Measurements from ENCODE around the gene CAMK2N1. TPM values are rescaled to one million over a fixed set of nuclear protein-coding genes. Genes with fewer than 3 reads are reported as not detected.
A peak's percentile ranks its signal among the peaks of the same experiment; 100 is the strongest.

Gene CAMK2N1
- 10 to 100 TPM in 1 of 4 donors, 1 to 10 TPM in 3; 3.2 to 12.2 (median 8.1) TPM for total RNA-seq

DNA sequence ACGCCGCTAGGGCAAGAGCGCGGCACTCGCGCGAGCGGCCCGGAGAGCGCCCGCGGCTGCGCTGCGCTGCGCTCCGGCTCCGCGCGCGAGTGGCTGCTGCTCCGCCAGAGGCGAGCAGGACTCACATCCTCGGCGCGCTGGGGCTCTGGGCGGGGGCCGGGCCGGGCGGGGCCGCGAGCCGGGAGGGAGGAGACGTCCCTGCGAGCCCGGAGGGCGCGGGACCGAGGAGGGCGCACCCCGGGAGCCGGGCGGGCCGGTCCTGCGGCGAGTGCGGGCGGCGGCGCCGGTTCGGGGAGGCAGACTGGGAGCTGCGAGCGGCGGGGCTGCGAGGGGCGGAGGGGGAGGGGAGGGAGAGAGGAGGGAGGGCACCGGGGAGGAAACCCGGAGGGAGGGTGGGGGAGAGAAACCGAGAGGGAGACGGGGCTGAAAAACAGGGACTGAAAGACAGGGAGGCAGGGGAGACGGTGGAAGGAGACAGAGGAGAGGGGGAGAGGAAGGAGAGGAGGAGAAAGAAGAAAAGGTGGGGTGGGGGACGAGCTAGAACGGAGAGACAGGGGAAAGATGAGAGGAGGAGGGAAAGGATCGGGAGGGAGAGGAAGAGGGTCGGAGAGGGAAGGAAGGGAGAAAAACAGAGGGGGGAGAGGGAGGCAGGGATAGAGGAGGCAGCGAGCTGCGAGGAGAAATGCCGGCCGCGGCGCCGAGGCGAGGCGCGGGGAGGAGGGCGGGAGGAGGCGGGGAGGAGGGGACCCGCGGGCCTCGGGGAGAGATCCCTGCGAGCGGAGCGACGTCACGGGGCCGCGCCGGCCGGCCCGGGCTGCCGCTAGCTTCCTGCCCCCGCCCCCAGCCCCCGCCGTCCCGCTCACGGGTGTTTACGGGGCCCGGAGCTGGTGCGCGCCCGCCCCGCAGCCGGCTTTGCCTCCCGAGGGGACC lies at the start of gene CAMK2N1:
TSS of gene CAMK2N1 (minus strand) at position 684 of the 930 bp plus-strand sequence. CDS start 831 bp downstream, outside the sequence.
- Histone ChIP-seq H3K4me1 (peaks cover 14 to 25% of the 10 kb centered on the region in 2 donors), H3K27ac (peak within 1 kb of the TSS; percentile 18 to 50 (median 32)), H3K4me3 (replicated peaks in 1 of 3) (peak within 1 kb of the TSS; percentile 4 to 59 (median 23)), H3K36me3 (no peaks in the 10 kb centered on the region), H3K9me3 (no peaks in the 10 kb centered on the region), H3K27me3 (peaks cover 8% of the 10 kb centered on the region)
- DNase-seq = peak; percentile 53 to 72
- TF ChIP-seq CTCF (IDR thresholded peaks at IDR 0.05) (no peak), POLR2A (IDR thresholded peaks at IDR 0.05) (no peak)
- WGBS, 2 donors = 1% methylated on average over 47 to 51 of the region's 104 CpGs
- intact Hi-C loops (cut with DNase I) = no loop called here

GRCh38 chr1:20534659-20535417 lies 48.8 kb upstream of the CAMK2N1 start:
- intact Hi-C loops (cut with DNase I) = no loop called here
- H3K4me1 ChIP-seq = no peaks in the 10 kb centered on the region
- no peak overlapping the region for H3K27ac ChIP-seq
- no peak for DNase-seq
- 61 to 66% methylated on average over 12 of the region's 12 CpGs for WGBS, 2 donors
- H3K9me3 ChIP-seq = no peaks in the 10 kb centered on the region
- H3K27me3 ChIP-seq = no peaks in the 10 kb centered on the region
- H3K36me3 ChIP-seq = no peaks in the 10 kb centered on the region
- TF ChIP-seq CTCF (IDR thresholded peaks at IDR 0.05) = no peak
- no peak for TF ChIP-seq POLR2A (IDR thresholded peaks at IDR 0.05)
- H3K4me3 ChIP-seq (replicated peaks in 1 of 3) = no peak overlapping the region

DNA sequence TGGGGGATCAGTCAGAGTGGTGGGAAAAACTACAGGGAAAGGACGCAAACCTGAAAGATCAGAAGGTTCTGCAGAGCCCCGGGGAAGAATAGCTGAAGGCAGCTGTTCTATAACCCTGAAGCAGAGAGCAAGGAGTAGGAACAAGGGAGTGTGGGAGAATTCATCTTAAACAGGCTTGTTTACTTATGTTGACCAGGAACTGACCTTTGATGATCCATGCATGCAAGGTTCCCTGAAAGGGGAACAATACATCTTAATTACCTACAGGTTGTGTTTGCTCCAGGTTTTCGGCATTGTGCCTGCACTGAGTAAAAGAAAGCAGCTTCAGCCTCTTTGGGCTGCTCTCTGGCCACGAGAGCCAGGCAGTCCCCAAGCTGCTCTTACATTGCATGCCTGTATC lies 47.6 kb upstream of the CAMK2N1 start:
- Histone ChIP-seq H3K9me3 (no peaks in the 10 kb centered on the region), H3K27me3 (no peaks in the 10 kb centered on the region), H3K4me3 (replicated peaks in 1 of 3) (no peak overlapping the region), H3K27ac (no peak overlapping the region), H3K4me1 (no peaks in the 10 kb centered on the region), H3K36me3 (no peaks in the 10 kb centered on the region)
- no peak for DNase-seq
- WGBS, 2 donors = 46 to 63% methylated on average over 4 of the region's 4 CpGs
- intact Hi-C loops (cut with DNase I) = no loop called here
- no peak for TF ChIP-seq CTCF (IDR thresholded peaks at IDR 0.05)
- no peak for TF ChIP-seq POLR2A (IDR thresholded peaks at IDR 0.05)

GRCh38 chr1:20530901-20531300 lies 44.9 kb upstream of the CAMK2N1 start:
- 62 to 65% methylated on average over 6 of the region's 6 CpGs for WGBS, 2 donors
- no peaks in the 10 kb centered on the region for H3K4me1 ChIP-seq
- no peaks in the 10 kb centered on the region for H3K27me3 ChIP-seq
- no peak overlapping the region for H3K4me3 ChIP-seq (replicated peaks in 1 of 3)
- H3K36me3 ChIP-seq = no peaks in the 10 kb centered on the region
- no peak overlapping the region for H3K27ac ChIP-seq
- intact Hi-C loops (cut with DNase I) = no loop called here
- no peak for TF ChIP-seq CTCF (IDR thresholded peaks at IDR 0.05)
- TF ChIP-seq POLR2A (IDR thresholded peaks at IDR 0.05) = no peak
- DNase-seq = no peak
- H3K9me3 ChIP-seq = no peaks in the 10 kb centered on the region
